ENCODE results near the gene PLCB1.

PLCB1 gene

DNA sequence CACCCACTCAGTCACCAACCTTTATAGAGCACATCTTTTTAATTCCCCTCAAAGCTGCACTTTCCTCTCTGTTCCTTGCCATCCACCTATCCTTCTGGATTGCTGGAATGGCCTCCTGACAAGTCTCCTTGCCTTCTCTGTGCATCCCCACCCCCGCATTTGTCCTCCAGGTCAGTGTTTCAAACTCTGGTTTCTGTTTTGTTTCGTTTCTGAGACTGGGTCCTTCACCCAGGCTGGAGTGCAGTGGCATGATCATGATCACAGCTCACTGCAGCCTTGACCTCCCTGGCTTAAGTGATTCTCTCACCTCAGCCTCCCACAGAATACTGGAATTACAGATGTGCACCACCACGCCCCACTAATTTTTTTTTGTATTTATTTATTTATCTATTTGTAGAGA, 96.2 kb downstream of the PLCB1 start:
- no peaks in the 10 kb centered on the region for H3K9me3 Mint-ChIP-seq
- no peaks in the 10 kb centered on the region for H3K27me3 Mint-ChIP-seq
- H3K36me3 Mint-ChIP-seq, result no peaks in the 10 kb centered on the region
- no peaks in the 10 kb centered on the region for H3K4me1 Mint-ChIP-seq
- ATAC-seq, result no peak
- no peak overlapping the region for H3K4me3 Mint-ChIP-seq
- H3K27ac Mint-ChIP-seq, result no peak overlapping the region

DNA sequence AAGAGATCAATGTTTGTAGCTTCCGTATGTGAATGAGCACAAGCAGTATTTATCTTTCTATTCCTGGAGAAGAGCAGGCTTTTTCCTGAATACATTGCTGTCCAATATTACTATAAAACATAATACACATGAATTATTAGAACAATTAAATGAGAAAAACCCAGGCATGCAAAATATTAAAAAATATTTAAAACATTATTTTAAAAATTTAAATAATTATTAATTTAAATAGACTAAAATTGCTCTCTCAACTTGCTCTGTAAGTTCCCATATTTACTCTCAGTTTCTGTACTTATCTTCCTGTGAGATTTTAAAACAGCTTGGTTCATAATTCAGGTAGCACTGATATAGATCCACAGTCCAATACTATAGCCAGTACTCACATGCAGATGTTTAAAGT, 97.0 kb downstream of the PLCB1 start:
- Mint-ChIP-seq H3K4me1 (no peaks in the 10 kb centered on the region), H3K4me3 (no peak overlapping the region), H3K27ac (no peak overlapping the region)

DNA sequence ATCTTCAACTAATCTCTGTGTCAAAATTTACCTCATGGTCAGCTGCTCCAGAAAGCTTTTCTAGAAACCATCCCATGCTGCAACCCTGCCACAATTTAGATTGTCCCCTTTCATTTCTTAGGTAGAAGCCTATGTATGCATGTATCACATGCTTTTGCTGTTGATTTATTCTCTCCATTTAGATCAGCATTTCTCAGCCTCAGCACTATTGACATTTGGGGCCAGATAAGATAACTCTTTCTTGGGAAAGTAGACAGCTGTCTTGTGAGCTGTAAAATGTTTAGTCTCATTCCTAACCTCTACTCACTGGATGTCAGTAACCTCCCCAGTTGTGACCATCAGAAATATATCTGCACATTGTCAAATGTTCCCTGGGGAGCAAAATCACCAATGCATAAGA, 99.0 kb downstream of the PLCB1 start:
- Mint-ChIP-seq H3K4me1 (no peaks in the 10 kb centered on the region), H3K9me3 (no peaks in the 10 kb centered on the region), H3K4me3 (no peak overlapping the region), H3K27ac (no peak overlapping the region), H3K36me3 (no peaks in the 10 kb centered on the region), H3K27me3 (no peaks in the 10 kb centered on the region)
- no peak for ATAC-seq

More for the DNA sequence above, 97.0 kb downstream of the PLCB1 start:
- Mint-ChIP-seq H3K27me3 (no peaks in the 10 kb centered on the region), H3K36me3 (no peaks in the 10 kb centered on the region), H3K9me3 (no peaks in the 10 kb centered on the region)
- ATAC-seq, result no peak

GRCh38 chr20:8232332-8232731, 100.3 kb downstream of the PLCB1 start:
- no peak overlapping the region for H3K4me3 Mint-ChIP-seq
- no peaks in the 10 kb centered on the region for H3K9me3 Mint-ChIP-seq
- H3K27me3 Mint-ChIP-seq, result no peaks in the 10 kb centered on the region
- ATAC-seq, result no peak
- no peaks in the 10 kb centered on the region for H3K4me1 Mint-ChIP-seq
- H3K36me3 Mint-ChIP-seq, result no peaks in the 10 kb centered on the region
- H3K27ac Mint-ChIP-seq, result no peak overlapping the region

DNA sequence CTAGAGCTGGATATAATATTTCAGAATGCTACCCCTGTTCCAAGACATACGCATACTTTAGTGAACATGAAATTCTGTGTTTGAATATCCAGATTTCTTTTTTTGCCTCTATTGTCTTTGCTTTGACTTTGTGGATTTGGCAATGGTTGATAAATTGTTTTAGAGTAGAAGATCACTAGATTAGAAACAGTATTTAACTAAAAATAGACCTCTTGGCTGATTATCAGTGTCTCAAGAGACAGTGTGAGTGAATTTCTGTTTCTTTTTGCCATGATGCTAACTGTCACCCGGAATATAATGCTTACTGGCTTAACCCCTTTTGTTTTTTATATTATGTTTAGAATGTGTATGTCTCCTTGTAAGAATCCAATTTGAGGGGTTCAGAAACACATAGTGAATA, 102.5 kb downstream of the PLCB1 start:
- H3K27ac Mint-ChIP-seq, result no peak overlapping the region
- no peaks in the 10 kb centered on the region for H3K9me3 Mint-ChIP-seq
- no peak overlapping the region for H3K4me3 Mint-ChIP-seq
- no peaks in the 10 kb centered on the region for H3K4me1 Mint-ChIP-seq
- no peak for ATAC-seq
- no peaks in the 10 kb centered on the region for H3K36me3 Mint-ChIP-seq
- H3K27me3 Mint-ChIP-seq, result no peaks in the 10 kb centered on the region

DNA sequence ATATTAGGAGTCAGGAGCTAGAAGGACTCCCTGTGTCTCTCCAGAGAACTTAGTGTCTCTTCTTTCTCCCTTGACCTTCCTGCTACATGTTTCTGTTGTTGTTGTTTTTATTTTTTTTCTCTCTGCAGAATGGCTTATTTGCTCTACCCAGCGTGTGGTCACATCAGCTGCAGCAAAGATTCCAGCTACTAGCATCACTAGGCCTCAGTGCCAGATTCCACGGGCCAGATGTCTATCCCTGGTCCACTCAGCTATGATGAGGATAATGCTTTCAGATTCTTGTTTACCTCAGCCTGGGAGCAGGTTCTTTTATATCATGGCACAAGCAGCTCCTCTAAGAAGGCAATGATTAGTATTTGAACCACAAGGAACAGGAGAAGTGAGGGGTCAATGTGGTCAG, 110.0 kb downstream of the PLCB1 start:
- Mint-ChIP-seq H3K4me1 (peaks cover 9% of the 10 kb centered on the region), H3K27ac (no peak overlapping the region), H3K4me3 (no peak overlapping the region), H3K36me3 (no peaks in the 10 kb centered on the region), H3K27me3 (no peaks in the 10 kb centered on the region), H3K9me3 (no peaks in the 10 kb centered on the region)
- no peak for ATAC-seq

DNA sequence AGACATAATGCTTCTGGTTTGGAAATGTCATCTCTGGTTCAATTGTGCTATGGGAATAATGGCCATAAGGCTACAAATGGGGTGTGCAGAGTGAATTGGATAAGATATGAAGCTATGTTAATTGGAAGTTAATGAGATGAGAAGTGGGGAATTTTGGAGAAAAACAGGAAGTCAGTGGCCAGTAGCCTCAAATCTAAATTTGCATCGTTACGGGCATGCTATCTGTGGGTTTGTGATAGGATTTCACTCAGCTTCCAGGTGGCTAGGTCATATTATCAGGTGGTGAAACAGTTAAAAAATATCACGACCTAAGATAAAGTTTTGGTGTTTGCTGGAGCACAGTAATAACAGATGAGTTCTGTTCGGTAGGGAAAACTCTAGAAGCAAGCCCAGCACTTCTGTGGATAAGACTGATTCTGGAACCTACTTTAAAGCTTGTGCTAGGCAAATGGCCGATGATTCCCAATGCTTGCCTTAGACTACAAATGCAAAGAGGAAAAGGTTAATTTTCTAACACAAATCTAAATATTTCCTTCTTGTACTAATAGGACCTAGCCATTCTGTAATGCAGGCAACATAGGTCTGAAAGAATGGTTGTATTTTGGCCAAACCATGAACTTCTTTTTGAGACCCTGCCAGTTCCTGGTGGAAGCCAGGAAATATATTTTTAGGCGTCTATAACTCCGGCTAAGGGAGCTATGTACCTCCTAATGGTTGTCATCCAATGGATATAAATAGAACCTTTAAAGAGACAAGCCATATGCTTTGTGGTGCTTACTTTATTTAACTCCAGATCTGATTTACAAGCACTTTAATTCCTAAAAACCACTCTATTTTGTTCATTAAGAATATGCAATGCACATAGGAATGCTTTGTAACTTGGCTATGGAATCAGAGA, 111.0 kb downstream of the PLCB1 start:
- H3K36me3 Mint-ChIP-seq, result no peaks in the 10 kb centered on the region
- no peaks in the 10 kb centered on the region for H3K9me3 Mint-ChIP-seq
- no peak overlapping the region for H3K4me3 Mint-ChIP-seq
- H3K27ac Mint-ChIP-seq, result no peak overlapping the region
- H3K27me3 Mint-ChIP-seq, result no peaks in the 10 kb centered on the region
- peaks cover 9% of the 10 kb centered on the region for H3K4me1 Mint-ChIP-seq
- ATAC-seq, result no peak

GRCh38 chr20:8244637-8245036, 112.6 kb downstream of the PLCB1 start:
- Mint-ChIP-seq H3K27ac (no peak overlapping the region), H3K4me1 (peaks cover 9% of the 10 kb centered on the region), H3K27me3 (no peaks in the 10 kb centered on the region), H3K4me3 (no peak overlapping the region), H3K36me3 (no peaks in the 10 kb centered on the region), H3K9me3 (no peaks in the 10 kb centered on the region)
- ATAC-seq, result no peak

DNA sequence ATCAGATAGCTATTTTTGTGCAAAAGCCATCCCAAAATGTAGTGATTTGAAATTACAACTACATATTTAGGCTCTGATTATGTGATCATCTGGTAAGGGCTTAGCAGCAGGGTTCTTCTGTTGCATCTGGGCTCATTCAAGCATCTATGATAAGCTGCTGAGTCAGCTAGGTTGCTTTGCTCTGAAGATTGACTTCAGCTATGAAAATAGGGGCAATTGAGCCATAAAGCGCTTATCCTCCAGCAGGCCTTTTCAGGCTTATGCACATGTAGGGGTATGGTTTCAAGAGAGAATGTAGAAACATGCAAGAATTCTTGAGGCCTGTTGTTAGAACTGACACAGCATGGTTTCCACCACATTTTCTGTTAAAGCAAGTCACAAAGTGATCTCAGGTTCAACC, 114.1 kb downstream of the PLCB1 start:
- H3K36me3 Mint-ChIP-seq, result no peaks in the 10 kb centered on the region
- no peak overlapping the region for H3K4me3 Mint-ChIP-seq
- H3K27me3 Mint-ChIP-seq, result no peaks in the 10 kb centered on the region
- peaks cover 9% of the 10 kb centered on the region for H3K4me1 Mint-ChIP-seq
- H3K9me3 Mint-ChIP-seq, result no peaks in the 10 kb centered on the region
- no peak for ATAC-seq
- no peak overlapping the region for H3K27ac Mint-ChIP-seq

DNA sequence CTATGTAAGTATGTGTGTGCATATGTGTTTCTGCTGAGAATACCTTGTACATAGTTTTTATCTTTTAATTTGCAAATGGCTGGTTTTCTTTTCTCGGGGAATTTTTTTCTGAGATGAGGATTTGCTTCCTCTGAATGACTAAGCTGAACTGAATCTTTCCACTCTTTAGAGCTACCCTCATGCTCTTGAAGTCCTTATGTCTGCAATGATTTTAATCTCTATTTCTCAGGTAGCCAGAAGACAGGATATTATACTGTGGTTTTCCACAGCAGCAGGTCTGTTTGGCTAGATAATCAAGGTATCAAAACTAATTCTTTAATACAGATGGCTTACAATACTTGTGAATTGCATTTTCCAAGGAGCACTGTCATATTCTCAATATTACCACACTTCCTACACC, 114.7 kb downstream of the PLCB1 start:
- peaks cover 9% of the 10 kb centered on the region for H3K4me1 Mint-ChIP-seq
- no peak overlapping the region for H3K4me3 Mint-ChIP-seq
- H3K9me3 Mint-ChIP-seq, result no peaks in the 10 kb centered on the region
- H3K27ac Mint-ChIP-seq, result no peak overlapping the region
- no peak for ATAC-seq
- H3K36me3 Mint-ChIP-seq, result no peaks in the 10 kb centered on the region
- H3K27me3 Mint-ChIP-seq, result no peaks in the 10 kb centered on the region

GRCh38 chr20:8248051-8248450, 116.0 kb downstream of the PLCB1 start:
- Mint-ChIP-seq H3K9me3 (no peaks in the 10 kb centered on the region), H3K4me3 (no peak overlapping the region), H3K27ac (no peak overlapping the region), H3K27me3 (no peaks in the 10 kb centered on the region), H3K36me3 (no peaks in the 10 kb centered on the region), H3K4me1 (no peaks in the 10 kb centered on the region)
- no peak for ATAC-seq

- Mint-ChIP-seq H3K4me1 (no peaks in the 10 kb centered on the region), H3K4me3 (no peak overlapping the region), H3K27me3 (no peaks in the 10 kb centered on the region), H3K36me3 (no peaks in the 10 kb centered on the region), H3K9me3 (no peaks in the 10 kb centered on the region), H3K27ac (no peak overlapping the region)
- ATAC-seq, result no peak
Measured at GRCh38 chr20:8249634-8250033, 117.6 kb downstream of the PLCB1 start.

DNA sequence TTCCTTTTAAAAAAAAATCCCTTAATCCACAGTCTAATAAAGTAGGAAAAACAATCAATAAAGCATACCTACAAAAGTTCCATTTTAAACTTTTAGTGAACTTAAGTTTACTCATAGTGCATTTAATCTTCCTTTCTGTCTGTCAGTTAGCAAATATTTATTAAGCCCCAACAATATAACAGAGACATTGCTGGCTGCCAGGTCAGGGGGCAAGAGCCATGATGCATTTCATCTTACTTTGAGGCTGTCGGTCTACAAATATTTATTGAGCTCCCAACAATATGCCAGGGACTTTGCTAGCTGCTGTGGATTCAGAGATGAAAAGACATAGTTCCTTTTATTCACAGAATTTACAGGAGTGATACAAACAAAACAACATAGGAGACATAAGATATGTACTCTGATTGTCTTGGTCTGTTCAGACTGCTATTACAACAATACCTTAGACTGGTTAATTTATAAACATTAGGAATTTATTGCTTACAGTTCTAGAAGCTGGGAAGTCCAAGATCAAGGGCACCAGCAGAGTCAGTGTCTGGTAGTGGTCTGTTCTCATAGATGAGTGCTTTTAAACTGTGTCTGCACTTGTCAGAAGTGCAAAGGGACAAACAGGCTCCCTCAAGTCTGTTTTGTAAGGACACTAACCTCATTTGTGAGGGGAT, 118.6 kb downstream of the PLCB1 start:
- H3K4me1 Mint-ChIP-seq, result no peaks in the 10 kb centered on the region

DNA sequence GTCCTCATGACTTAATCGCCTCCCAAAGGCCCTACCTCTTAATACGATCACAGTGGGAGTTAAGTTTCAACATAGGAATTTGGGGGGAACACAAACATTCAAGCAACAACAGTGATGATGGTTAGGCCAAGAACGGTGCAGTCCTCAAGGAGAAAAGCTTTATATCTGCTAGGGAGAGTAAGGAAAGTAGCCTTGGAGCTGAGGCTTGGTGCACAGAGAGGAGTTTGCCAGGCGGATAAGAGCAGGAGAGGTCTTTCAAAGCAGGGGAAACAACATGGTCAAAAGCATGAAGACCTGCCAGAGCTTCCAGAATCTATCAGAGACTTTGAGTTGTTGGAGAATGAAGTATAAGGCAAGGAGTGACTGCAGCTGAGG, 119.1 kb downstream of the PLCB1 start:
- no peak overlapping the region for H3K27ac Mint-ChIP-seq
- no peaks in the 10 kb centered on the region for H3K4me1 Mint-ChIP-seq
- H3K36me3 Mint-ChIP-seq, result no peaks in the 10 kb centered on the region
- no peaks in the 10 kb centered on the region for H3K9me3 Mint-ChIP-seq
- no peak for ATAC-seq
- H3K4me3 Mint-ChIP-seq, result no peak overlapping the region
- no peaks in the 10 kb centered on the region for H3K27me3 Mint-ChIP-seq

More for the DNA sequence above, 118.6 kb downstream of the PLCB1 start:
- Mint-ChIP-seq H3K9me3 (no peaks in the 10 kb centered on the region), H3K27ac (no peak overlapping the region), H3K36me3 (no peaks in the 10 kb centered on the region), H3K27me3 (no peaks in the 10 kb centered on the region), H3K4me3 (no peak overlapping the region)
- no peak for ATAC-seq

DNA sequence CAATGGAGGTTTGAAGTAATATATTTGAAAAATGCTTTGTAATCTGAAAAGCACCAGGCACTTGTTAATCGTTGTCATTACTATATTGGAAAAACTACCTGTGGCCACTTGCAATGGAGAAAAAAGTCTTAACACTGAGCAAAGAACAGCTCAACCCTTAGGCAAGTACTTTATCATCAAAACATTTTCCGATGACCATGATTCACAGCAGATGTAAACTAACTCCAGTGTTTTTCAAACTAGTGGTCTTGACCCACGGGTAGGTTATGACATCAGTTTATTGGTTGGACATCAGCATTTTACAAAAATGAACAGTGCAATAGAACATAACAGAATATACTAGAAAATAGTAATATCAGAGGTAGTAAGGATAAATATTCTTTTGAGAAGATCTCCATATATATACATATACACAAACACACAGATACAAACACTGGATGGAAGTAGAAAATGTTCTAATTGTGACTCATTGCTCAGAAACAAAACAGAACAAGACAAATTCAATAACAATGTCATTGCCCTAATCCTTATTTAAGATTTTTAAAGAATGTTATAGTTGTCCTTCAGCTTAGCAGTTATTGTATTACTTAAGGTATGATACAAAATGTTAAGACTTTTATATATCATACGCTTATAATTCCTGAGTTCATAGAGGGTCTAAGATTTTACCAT, 123.0 kb downstream of the PLCB1 start:
- Mint-ChIP-seq H3K27ac (no peak overlapping the region), H3K4me1 (no peaks in the 10 kb centered on the region), H3K4me3 (no peak overlapping the region), H3K9me3 (no peaks in the 10 kb centered on the region), H3K36me3 (no peaks in the 10 kb centered on the region), H3K27me3 (no peaks in the 10 kb centered on the region)
- ATAC-seq, result no peak

All from stimulated activated memory B cell treated with anti-CD40 and anti-IgM and Interleukin-4, amounts not matched to agents 10 μg/mL and 1 μg/mL and 100 μg/mL, for 72 hours (primary cell).